GM20000 (cell line): ENCODE data around the gene PRMT1.

Experiments used
- DNase-seq: peaks from one replicate; pipeline ENCODE4 v3.0.0; 2012; ENCODE audit warnings: low spot score
- CTCF ChIP-seq: IDR thresholded peaks from 2 replicates; pipeline ENCODE4 v1.5.1; 2012; ENCODE audit warnings: mild to moderate bottlenecking, control low read depth; ENCODE audit errors: extremely low read depth, missing control alignments

PRMT1 gene

GRCh38 chr19:49683814-49684250, 6.8 kb downstream of the PRMT1 start:
- DNase-seq: no peak
- no peak for TF ChIP-seq CTCF

- DNase-seq: peak; percentile 75
Observed at GRCh38 chr19:49684251-49684982, 7.3 kb downstream of the PRMT1 start.

GRCh38 chr19:49684983-49685553, 8.0 kb downstream of the PRMT1 start:
- DNase-seq: no peak
- no peak for TF ChIP-seq CTCF

More at GRCh38 chr19:49684251-49684982, 7.3 kb downstream of the PRMT1 start:
- TF ChIP-seq CTCF: no peak

GRCh38 chr19:49685845-49686332, 8.8 kb downstream of the PRMT1 start:
- TF ChIP-seq CTCF: no peak
- DNase-seq: no peak

GRCh38 chr19:49686503-49687088, 9.5 kb downstream of the PRMT1 start:
- no peak for DNase-seq
- no peak for TF ChIP-seq CTCF

GRCh38 chr19:49687150-49687549, 10.1 kb downstream of the PRMT1 start:
- no peak for TF ChIP-seq CTCF
- no peak for DNase-seq
